ENCODE measurements around the gene OSBPL7. TPM values are rescaled to one million over a fixed set of nuclear protein-coding genes. Genes with fewer than 3 reads are reported as not detected.

OSBPL7 gene
- polyA plus RNA-seq, 1 donor (not counting 4 experiments of a cell fraction or from before 2014, with no cell fraction given) = 1.9 TPM

GRCh38 chr17:47803201-47803600 lies 18.4 kb downstream of the OSBPL7 start:
- Histone ChIP-seq H3K27me3 (ENCODE audit: control insufficient read depth, extremely low read depth, insufficient read depth, low read length) (no peaks in the 10 kb centered on the region), H3K9ac (ENCODE audit: control insufficient read depth, extremely low read depth, insufficient read depth, low read length) (no peak overlapping the region), H2AFZ (ENCODE audit: control insufficient read depth, low read length) (no peak overlapping the region), H3K9me3 (ENCODE audit: control insufficient read depth, low read depth, low read length) (no peaks in the 10 kb centered on the region), H4K20me1 (ENCODE audit: control insufficient read depth, extremely low read depth, insufficient read depth, low read length) (no peaks in the 10 kb centered on the region), H3K4me1 (ENCODE audit: control insufficient read depth, extremely low read depth, insufficient read depth, low read length) (no peaks in the 10 kb centered on the region), H3K27ac (ENCODE audit: control insufficient read depth, insufficient read depth, low read length) (no peak overlapping the region), H3K79me2 (ENCODE audit: control insufficient read depth, insufficient read depth, low read length) (no peaks in the 10 kb centered on the region), H3K36me3 (ENCODE audit: control insufficient read depth in 2 of 2, extremely low read depth in 1 of 2, insufficient read depth in 2 of 2, low read length in 2 of 2) (peaks cover 0 to 4% of the 10 kb centered on the region in 2 experiments), H3K4me2 (ENCODE audit: control insufficient read depth, extremely low read depth, insufficient read depth, low read depth, low read length) (no peak overlapping the region), H3K9me1 (ENCODE audit: control insufficient read depth, extremely low read depth, insufficient read depth, low read length) (no peaks in the 10 kb centered on the region), H3K4me3 (ENCODE audit: control insufficient read depth in 2 of 3, extremely low read depth in 1 of 3, insufficient read depth in 2 of 3, low read depth in 1 of 3, low read length in 3 of 3) (no peak overlapping the region)
- FAIRE-seq = no peak
- dilution Hi-C loops (cut with MboI; ENCODE audit: extremely low pct_ligation_motif_present, low sequenced_read_pairs) = no loop called here
- no peak for TF ChIP-seq CTCF (optimal IDR thresholded peaks at IDR 0.05 in 1 of 3, IDR thresholded peaks at IDR 0.05 in 1 of 3, conservative IDR thresholded peaks at IDR 0.05 in 1 of 3; ENCODE audit: extremely low read depth in 1 of 3, insufficient read depth in 2 of 3, low read length in 3 of 3)
- no peak for DNase-seq (ENCODE audit: low read depth, low spot score)

GRCh38 chr17:47802341-47803022 lies 19.1 kb downstream of the OSBPL7 start:
- TF ChIP-seq CTCF (optimal IDR thresholded peaks at IDR 0.05 in 1 of 3, IDR thresholded peaks at IDR 0.05 in 1 of 3, conservative IDR thresholded peaks at IDR 0.05 in 1 of 3; ENCODE audit: extremely low read depth in 1 of 3, insufficient read depth in 2 of 3, low read length in 3 of 3) (peak; percentile 70 to 77 (median 76)), EZH2 (IDR thresholded peaks at IDR 0.05; ENCODE audit: low read length) (no peak)
- no peaks in the 10 kb centered on the region for H3K4me1 ChIP-seq (ENCODE audit: control insufficient read depth, extremely low read depth, insufficient read depth, low read length)
- no peak overlapping the region for H3K9ac ChIP-seq (ENCODE audit: control insufficient read depth, extremely low read depth, insufficient read depth, low read length)
- no peaks in the 10 kb centered on the region for H3K27me3 ChIP-seq (ENCODE audit: control insufficient read depth, extremely low read depth, insufficient read depth, low read length)
- H4K20me1 ChIP-seq (ENCODE audit: control insufficient read depth, extremely low read depth, insufficient read depth, low read length) = no peaks in the 10 kb centered on the region
- H3K4me2 ChIP-seq (ENCODE audit: control insufficient read depth, extremely low read depth, insufficient read depth, low read depth, low read length) = no peak overlapping the region
- H3K27ac ChIP-seq (ENCODE audit: control insufficient read depth, insufficient read depth, low read length) = no peak overlapping the region
- DNase-seq (ENCODE audit: low read depth, low spot score) = no peak
- peak; percentile 93 for FAIRE-seq
- dilution Hi-C loops (cut with MboI; ENCODE audit: extremely low pct_ligation_motif_present, low sequenced_read_pairs) = no loop called here
- no peak overlapping the region for H2AFZ ChIP-seq (ENCODE audit: control insufficient read depth, low read length)
- H3K79me2 ChIP-seq (ENCODE audit: control insufficient read depth, insufficient read depth, low read length) = no peaks in the 10 kb centered on the region
- no peak overlapping the region for H3K4me3 ChIP-seq (ENCODE audit: control insufficient read depth in 2 of 3, extremely low read depth in 1 of 3, insufficient read depth in 2 of 3, low read depth in 1 of 3, low read length in 3 of 3)
- no peaks in the 10 kb centered on the region for H3K9me3 ChIP-seq (ENCODE audit: control insufficient read depth, low read depth, low read length)
- peaks cover 0 to under 1% of the 10 kb centered on the region in 2 experiments for H3K36me3 ChIP-seq (ENCODE audit: control insufficient read depth in 2 of 2, extremely low read depth in 1 of 2, insufficient read depth in 2 of 2, low read length in 2 of 2)
- H3K9me1 ChIP-seq (ENCODE audit: control insufficient read depth, extremely low read depth, insufficient read depth, low read length) = no peaks in the 10 kb centered on the region

Measured in keratinocyte (primary cell).